NCI-H2227 (cell line): Measurements from ENCODE around the gene PLCXD3.
"Not testable (repeated sequence)": the region's sequence is repeated elsewhere in the genome, so short reads cannot be mapped to it uniquely, and the experiment has no call there.

Source experiments
- DNase-seq: peaks from one replicate; lab custom pipeline; 2025; ENCODE audit not compliant: unreplicated experiment; lab: John Stamatoyannopoulos, UW

The PLCXD3 gene

DNA sequence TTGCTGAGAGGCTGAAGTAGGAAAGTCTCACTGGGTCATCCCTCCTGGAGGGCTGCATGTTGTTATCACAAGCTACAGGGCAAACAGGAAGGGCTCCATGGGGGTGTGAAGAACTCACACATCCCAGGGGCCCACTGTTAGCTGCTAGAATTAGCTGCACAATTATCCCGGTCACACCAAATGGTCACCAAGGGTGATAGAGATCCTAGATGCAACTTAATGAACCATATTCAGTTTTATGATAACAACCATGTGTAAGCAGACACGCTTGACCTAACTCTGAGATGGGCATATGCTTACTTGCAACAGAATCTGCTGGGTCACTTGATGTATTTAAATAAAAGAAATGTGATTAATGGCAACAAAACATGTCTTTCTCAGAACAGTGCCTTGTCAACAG is 153.6 kb downstream of the PLCXD3 start:
- DNase-seq, result no peak

DNA sequence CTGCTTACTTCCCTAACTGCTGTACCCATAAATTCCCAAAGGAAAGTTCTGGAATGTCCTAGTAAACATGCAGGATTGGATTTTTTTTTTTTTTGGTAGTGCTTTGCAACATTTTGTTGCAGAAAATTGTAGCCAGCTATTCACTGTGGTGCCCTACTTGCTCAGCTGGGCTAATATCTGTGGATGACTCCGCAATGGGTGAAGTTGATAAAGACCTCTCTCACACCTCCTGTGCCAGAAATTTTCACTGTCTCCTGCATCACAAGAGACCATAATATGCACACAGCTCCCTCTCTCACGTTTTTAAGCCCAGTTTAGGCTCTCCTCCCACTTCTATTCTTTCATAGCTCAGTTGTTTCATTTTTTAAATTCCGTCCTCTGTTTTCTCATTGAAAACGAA is 160.6 kb downstream of the PLCXD3 start:
- DNase-seq, result no peak

DNA sequence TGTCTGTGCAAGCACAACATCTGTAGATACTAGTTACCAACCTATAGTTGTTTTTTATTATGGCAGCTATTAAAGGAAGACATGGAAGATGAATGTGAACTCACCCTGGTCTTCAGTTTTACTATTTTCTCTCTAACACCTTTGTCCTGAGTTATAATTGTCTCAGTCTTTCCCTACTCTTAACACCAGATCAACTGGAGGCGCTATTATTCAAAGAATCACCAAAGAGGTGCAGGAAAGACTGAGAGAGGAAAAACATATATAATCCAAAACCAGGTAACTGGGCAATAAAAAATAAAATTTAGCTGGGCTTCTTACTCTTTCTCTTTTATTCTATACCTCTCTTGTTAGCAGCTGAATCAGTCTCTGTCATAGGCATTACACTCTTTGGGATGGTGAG is 162.8 kb downstream of the PLCXD3 start:
- DNase-seq, result no peak

DNA sequence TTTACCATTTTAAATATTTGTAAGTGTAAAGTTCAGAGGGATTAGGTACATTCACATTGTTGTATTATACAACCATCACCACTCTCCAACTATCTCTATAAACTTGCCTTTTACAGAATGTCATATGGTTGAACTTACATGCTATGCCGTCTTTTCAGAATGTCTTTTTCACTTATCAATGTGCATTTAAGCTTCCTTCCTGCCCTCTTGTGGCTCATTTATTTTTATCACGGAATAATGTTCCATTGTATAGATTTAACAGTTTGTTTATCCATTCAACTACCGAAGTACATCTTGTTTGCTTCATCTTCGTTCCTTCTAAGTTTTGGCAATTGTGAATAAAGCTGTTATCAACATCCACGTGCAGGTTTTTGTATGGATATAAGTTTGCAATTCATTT is 163.8 kb downstream of the PLCXD3 start:
- no peak for DNase-seq

DNA sequence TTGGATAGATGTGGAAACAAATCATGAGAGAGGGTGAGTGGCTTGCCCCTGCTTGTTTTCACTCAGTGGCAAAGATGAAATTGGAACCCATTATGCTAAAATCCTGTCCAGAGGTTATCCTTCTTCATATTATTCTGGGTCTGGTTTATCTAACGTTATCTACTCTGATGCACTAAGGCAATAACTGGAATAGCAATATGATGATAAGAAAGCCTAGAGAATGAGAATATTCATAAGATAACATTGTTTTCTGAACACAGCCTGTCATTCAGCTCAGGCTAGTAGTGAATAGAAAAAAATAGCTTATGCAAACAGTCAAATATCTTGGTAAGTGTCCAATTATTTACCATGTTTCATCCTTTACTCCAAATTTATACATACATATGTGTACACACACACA is 165.1 kb downstream of the PLCXD3 start:
- DNase-seq, result no peak

DNA sequence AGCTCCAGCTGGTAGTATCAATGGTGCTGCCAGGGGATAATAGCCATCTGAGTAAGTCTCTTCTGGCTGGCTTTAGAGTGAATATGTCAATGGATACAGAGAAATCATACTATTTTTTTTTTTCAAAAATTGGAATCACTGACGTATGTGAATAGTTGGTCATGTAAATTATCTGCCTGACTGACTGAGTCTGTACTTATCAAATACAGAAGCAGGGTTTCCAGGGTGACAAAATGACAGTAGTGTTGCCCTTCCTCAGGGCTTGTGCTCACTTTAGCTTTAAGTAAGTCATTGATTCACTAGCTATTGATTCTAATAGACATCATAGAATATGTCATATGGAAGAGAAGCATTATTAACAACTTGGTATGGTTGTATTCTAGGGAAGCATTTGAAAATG is 171.1 kb downstream of the PLCXD3 start:
- no peak for DNase-seq

DNA sequence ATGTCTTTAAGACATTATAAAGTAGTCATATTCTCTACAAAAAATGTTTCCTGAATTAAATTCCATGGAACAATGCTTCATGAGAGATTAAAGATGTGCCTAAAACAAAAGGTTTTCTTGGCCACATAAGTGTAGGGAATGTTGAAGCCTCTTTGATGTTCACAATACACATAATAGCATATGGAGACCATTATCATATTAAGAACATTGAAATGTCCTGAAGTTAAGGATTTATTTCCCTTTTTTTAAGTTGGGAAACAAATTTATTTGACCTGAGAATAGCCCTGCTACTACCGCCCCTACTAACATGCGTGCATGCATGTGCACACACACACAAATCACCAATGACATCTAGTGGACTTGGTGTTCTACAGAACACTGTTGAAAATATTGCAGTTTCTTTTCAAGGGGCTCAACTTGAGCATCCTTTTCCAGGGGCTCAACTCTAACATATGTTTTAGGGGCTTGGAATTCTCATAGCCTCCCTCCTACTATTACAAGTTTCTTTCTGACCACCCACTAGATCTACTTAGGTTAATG is 172.2 kb downstream of the PLCXD3 start:
- DNase-seq, result no peak

DNA sequence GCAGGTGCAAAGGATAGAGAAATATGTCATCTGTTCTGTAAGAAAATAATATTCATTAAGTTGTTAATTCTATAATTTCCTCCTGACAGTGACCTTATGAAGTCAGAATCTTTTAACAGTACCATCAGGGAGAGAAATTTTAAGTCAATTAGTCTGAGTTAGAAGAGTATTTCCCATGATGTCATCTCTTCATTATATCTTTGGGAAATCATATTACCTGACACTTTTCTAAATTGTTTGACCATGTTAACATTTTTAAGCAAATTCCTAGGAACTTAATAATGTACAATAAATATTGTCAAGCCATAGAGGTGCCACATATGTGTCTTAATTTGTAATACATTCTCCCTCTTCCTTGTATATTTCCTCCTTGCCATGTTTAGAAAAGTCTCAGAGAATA is 172.7 kb downstream of the PLCXD3 start:
- no peak for DNase-seq

DNA sequence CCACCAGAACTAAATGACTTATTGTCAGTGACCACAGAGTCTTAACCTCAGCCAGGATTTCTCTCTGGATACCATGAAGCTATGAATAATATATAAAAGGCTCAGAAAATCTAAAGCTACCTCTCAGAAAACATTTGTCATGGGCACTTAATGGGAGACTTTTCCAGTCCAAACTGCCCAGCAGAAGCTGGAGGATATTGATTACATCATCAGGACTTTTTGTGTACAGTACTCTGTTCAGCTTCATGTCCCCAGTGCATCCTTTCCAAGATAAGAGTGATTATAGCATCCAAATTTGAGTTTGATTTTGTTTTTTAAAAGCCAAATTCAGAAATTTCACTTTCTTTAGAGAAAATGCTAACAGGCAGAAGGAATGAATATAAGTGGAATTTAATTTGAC is 173.2 kb downstream of the PLCXD3 start:
- no peak for DNase-seq

DNA sequence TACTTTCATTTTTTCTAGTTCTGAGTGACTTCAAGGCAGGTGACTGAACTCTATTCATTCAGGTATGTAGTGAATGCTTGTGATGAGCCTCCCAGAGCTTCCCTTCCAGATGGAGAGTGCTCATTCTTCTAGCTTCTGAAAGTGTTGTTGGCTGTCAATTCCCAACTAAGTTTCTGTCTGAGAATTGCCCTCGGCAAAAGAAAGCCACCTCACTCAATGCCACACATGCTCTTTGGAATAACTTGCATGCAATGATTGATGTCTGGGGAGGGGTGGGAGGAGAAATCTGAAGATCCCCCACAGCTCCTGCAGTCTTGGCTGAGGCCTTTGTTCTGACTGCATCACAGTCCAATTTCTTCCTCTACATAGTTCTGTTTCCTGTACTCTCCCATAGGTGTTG is 173.9 kb downstream of the PLCXD3 start:
- no peak for DNase-seq

DNA sequence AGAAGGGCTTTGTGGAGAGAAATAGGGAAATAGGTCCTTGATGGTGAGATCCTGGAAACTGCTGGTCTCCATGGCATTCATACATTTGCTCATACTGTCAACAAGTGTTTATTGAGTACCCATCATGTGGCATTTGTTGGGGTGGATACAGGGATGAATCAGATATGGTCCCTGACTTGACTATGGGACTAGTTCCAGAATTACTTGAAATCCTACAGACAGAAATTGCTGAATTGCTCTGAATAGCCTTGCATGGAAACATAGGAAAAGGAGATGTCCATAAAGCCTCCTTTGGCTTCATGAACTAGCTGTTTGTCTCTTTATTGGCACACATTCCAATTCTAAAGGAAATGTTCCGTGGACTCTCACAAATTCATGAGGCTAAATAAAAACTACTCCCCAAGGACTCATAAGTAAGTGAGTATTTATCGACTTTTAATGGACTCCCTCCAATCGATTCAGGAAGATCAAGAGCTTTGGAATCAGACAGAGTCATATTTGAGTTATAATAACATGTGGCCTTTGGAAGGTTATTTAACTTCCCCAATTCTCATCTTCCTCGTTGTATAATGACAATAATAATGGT is 174.7 kb downstream of the PLCXD3 start:
- no peak for DNase-seq

DNA sequence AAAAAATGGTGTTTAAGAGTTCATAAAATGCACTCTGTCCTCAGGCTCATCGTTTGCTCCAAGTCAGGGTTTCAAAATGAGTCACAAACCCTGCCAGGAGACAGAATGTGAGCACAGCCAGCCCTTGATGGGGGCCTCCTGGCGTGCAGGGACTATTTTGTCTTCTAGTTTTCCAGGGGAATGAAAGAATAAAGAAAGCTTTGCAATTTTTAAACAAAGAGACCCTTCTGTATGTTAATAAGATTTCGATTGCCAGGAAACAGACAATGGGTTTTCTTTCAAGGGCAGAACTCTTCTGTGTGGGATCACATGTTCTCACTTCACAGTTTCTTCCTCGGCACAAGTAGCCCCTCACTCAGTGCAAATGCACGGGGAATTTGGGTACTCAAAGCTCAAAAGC is 175.6 kb downstream of the PLCXD3 start:
- no peak for DNase-seq

DNA sequence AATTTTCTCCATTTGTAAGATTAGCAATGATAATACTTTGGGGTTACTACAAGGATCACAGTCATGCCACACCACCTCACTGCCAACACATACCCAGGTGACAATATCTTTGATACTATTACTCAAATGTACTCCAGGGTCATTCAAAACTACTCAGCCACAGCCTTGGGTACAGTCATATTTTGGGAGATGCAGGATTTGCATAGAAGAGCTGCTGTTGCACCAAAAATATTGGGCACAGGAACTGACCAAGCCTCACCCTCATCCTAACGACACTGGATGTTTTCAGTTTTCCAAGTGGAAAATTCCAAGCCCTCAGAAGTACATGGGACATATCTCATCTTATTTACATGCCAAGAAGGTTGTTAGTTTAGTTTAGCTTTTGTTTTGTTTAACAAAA is 176.2 kb downstream of the PLCXD3 start:
- DNase-seq, result no peak

DNA sequence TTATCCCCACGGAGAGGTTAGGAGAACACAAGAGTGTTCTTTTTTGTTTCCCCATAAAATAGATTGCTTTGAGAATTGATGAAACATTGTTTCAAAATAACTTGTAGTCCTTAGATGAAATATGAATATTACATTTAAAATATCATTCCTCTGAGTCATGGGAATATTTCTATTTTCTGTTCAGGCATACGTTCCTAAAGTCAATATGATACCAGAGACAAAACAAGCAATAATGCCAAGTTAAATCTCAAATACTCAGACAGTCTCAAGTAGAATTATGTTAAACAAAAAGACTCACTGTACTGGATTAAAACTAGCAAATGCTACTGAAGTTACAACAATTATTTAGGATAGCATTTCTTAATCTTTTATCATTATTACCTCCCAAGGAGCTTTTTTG is 185.3 kb downstream of the PLCXD3 start:
- no peak for DNase-seq

DNA sequence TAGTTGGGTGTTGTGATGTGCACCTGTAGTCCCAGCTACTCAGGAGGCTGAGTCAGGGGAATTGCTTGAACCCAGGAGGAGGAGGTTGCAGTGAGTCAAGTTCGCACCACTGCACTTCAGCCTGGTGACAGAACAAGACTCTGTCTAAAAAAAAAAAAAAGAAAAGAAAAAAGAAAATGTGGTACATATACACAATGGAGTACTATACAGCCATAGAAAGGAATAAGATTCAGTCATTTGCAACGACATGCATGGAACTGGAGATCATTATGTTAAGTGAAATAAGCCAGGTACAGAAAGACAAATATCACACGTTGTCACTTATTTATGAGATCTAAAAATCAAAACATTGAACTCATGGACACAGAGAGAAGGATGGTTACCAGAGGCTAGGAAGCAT is 187.6 kb downstream of the PLCXD3 start:
- not testable (repeated sequence) for DNase-seq

DNA sequence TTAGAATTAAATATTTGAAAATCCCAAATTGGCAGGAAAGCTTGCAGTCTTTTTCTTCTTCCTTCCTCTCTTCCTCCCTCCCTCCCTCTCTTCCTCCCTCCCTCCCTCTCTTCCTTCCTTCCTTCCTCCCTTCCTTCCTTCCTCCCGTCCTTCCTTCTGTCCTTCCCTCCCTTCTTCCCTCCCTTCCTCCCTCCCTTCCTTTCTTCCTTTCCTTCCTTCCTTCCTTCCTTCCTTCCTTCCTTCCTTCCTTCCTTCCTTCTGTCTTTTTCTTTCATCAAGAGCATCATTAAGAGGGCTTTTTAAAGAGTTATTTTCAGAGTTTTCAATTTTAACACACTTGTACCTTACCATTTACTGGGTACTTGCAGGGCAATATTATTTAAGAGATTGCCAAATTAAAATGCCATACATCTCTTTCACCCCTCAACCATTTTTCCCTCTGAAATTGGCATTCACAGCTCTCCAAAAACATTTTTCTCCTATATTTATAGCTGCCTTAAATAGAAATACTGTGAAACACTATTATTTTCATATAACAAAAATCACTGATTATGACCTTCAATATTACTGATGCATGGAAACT is 197.8 kb downstream of the PLCXD3 start:
- no peak for DNase-seq

DNA sequence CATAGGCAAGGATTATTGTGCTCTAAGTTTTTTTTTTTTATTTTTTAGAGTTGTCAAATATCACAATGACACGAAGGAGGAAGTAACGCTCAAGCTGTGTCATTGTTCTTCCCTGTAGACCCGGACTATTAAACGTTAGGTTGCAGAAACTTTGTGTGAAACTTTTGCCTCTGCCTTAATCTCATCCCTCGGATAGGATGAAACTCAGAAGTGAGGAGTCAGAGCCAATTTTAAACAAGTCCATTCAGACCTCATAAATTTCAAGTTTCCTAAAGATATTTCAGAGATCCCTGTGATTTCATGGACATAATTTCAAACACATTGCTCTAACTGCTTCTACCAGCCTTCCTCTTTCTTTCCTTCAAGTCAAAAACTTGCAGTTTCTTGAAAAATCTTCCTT is 198.3 kb downstream of the PLCXD3 start:
- no peak for DNase-seq

DNA sequence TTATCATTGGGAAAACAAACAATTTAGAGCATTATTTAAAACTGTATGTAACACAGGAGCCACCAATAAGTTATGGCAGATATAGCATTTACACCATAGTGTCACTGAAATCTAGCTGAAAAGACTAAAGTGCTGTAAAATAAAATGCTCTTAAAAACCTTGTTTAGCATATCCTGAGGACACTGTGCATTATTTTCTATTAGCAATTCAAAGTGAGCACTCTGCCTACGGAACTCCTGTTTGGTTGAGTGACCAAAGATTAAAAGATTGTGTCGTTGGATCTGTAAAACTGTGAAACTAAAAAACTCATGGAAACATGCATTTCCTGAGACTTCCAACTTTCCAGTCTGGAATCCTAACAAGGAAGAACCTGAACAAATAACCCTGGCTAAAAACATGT is 201.1 kb downstream of the PLCXD3 start:
- no peak for DNase-seq

DNA sequence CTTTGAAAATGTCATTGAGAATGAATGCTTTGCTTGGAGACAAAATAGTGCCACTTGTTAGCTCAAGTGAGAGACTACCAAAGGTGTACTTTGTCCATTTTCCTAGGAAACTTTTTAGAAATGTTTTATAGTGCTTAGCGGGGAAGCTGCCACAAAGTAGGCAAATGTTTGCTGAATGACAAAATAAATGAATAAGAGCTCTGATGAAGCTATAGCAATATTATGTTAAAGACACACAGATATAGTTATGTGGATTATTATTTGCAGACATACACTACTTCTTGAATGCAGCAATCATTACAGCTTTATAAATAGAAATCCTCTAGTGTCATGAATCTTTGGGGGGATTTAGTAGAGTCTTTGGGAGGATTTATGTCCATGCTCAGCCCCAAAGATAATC is 204.4 kb downstream of the PLCXD3 start:
- no peak for DNase-seq

DNA sequence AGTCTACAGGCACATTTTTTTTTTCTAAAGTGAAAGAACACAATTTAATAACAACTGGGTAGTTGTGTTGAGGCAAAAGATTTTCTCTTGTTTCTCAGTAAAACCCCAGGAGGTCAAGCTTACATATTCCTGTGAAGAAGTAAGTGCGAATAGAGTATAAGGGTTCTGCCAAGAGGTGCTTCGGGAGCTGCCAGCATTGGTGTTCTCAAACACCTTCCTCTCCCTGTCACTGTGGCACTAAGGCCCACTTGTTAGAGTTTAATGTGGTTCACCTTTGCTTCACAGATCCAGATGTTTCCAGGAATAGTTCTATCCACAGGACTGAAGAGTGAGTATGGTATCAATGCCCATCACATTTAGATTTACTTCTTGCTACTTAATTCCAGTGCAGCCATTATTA is 205.3 kb downstream of the PLCXD3 start:
- DNase-seq, result no peak

DNA sequence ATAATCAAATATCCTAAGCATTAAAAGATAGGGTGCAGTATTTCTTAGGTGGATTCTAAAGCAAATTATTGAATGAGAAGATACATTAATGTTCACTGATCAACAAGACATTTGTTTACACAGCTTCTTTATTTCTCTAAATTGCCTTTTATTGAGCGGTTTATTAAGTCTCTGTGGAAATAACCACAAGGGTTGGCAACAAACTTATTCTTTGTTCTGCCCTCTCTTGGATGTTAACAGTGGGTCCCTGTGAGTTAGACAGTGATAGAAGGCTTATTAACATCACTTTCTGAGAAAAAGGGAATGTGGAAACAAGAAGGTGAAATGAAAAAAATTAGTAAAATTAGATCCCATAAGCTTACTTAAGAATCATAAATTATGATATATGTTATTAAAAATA is 214.3 kb downstream of the PLCXD3 start:
- no peak for DNase-seq

DNA sequence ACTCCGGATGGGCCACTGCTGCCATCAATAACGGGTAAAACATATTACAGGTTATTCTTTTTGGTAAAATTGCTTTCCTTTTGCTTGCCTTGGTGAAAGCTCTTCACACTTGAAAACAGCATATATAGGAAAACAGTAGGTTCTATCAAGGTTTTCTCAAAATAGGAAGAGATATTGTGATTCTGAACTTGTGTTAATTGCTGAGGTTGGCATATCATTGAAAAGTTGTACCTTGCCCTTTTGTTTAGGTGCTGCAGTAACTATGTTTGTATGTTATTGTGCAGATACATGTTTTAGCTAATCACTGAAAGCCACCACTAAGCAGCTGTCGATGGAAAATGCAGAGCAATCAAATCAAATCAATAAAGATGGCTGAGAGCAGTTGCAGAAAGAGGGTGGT is 219.1 kb downstream of the PLCXD3 start:
- DNase-seq, result no peak

DNA sequence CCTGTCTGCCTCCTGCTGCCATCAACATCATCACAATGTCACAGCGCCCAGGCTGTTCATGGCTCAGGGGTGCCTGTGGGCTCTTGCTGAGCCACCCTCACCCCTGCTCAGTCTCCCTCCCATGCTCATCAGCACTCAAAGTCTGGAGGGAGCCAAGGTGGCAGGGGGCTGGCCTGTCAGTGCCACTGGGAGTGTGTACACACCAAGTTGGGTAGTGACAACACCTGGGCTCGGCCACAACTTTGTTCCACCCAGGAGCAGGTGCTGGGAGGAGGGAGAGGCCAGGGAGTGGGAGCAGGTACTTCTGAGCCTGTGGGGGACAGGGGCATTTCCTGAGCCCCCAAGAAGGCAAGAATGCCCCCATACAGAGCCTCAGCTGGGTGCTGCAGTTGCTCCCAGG is 219.6 kb downstream of the PLCXD3 start:
- no peak for DNase-seq
